Uterus (tissue), 2 donors: Measurements from ENCODE around the gene FAIM2.

Experiments used
- CTCF ChIP-seq, 4 experiments: fragments of 200-600 bp in 2 of 4; fragments of 450-650 bp in 2 of 4; sonication (generic) in 2 of 4; IDR thresholded peaks; one replicate each; pipeline ENCODE4 v1.5.1; 2016 to 2019; ENCODE audit warnings: antibody characterized with exemption in 4 of 4, mild to moderate bottlenecking in 2 of 4, moderate library complexity in 1 of 4
- POLR2A ChIP-seq, 2 donors: fragments of 450-650 bp; IDR thresholded peaks; one replicate each; pipeline ENCODE4 v1.6.1; 2016; ENCODE audit warnings: antibody characterized with exemption in 2 of 2, mild to moderate bottlenecking in 1 of 2, moderate library complexity in 1 of 2

GRCh38 chr12:49868952-49869815 is 34.5 kb downstream of the FAIM2 start:
- TF ChIP-seq CTCF (IDR thresholded peaks at IDR 0.05): peak in 1 of 4 experiments; percentile 34
- TF ChIP-seq POLR2A (IDR thresholded peaks at IDR 0.05): peak in 1 of 2 donors; percentile 16
